CD4-positive, alpha-beta T cell treated with Interleukin-17A for 4 hours (primary cell): ENCODE data around the gene MAD1L1.
"Not testable (repeated sequence)": the region's sequence is repeated elsewhere in the genome, so short reads cannot be mapped to it uniquely, and the experiment has no call there.

Experiments used
- DNase-seq: peaks from one replicate; pipeline ENCODE4 v3.0.0-alpha.2; 2020; ENCODE audit warnings: mixed read lengths

MAD1L1 gene

GRCh38 chr7:1979591-1980560, 252.9 kb downstream of the MAD1L1 start:
- no peak for DNase-seq

GRCh38 chr7:1978656-1979590, 253.8 kb downstream of the MAD1L1 start:
- peak; percentile 16 for DNase-seq

GRCh38 chr7:1977876-1978441, 254.8 kb downstream of the MAD1L1 start:
- no peak for DNase-seq

- DNase-seq = no peak
Measured at GRCh38 chr7:1977059-1977875, 255.5 kb downstream of the MAD1L1 start.

- not testable (repeated sequence) for DNase-seq
Measured at GRCh38 chr7:1976521-1976920, 256.2 kb downstream of the MAD1L1 start.

GRCh38 chr7:1975581-1975980, 257.2 kb downstream of the MAD1L1 start:
- no peak for DNase-seq

- DNase-seq = no peak
Measured at GRCh38 chr7:1975179-1975578, 257.6 kb downstream of the MAD1L1 start.

GRCh38 chr7:1974290-1975101, 258.2 kb downstream of the MAD1L1 start:
- DNase-seq = no peak

- no peak for DNase-seq
Measured at GRCh38 chr7:1973321-1974251, 259.2 kb downstream of the MAD1L1 start.

GRCh38 chr7:1972744-1973143, 260.0 kb downstream of the MAD1L1 start:
- no peak for DNase-seq

GRCh38 chr7:1971946-1972654, 260.6 kb downstream of the MAD1L1 start:
- DNase-seq = no peak

- DNase-seq = no peak
Measured at GRCh38 chr7:1970895-1971294, 261.9 kb downstream of the MAD1L1 start.

GRCh38 chr7:1970285-1970660, 262.5 kb downstream of the MAD1L1 start:
- not testable (repeated sequence) for DNase-seq

GRCh38 chr7:1969459-1970284, 263.1 kb downstream of the MAD1L1 start:
- DNase-seq = no peak

- DNase-seq = no peak
Measured at GRCh38 chr7:1968397-1969111, 264.2 kb downstream of the MAD1L1 start.

GRCh38 chr7:1967512-1968396, 265.0 kb downstream of the MAD1L1 start:
- no peak for DNase-seq
